SKM-1 (cell line): Measurements from ENCODE around the gene TNNC1.

Source experiments
- DNase-seq: peaks from one replicate; lab custom pipeline; 2025; ENCODE audit not compliant: unreplicated experiment; lab: John Stamatoyannopoulos, UW

TNNC1 gene

DNA sequence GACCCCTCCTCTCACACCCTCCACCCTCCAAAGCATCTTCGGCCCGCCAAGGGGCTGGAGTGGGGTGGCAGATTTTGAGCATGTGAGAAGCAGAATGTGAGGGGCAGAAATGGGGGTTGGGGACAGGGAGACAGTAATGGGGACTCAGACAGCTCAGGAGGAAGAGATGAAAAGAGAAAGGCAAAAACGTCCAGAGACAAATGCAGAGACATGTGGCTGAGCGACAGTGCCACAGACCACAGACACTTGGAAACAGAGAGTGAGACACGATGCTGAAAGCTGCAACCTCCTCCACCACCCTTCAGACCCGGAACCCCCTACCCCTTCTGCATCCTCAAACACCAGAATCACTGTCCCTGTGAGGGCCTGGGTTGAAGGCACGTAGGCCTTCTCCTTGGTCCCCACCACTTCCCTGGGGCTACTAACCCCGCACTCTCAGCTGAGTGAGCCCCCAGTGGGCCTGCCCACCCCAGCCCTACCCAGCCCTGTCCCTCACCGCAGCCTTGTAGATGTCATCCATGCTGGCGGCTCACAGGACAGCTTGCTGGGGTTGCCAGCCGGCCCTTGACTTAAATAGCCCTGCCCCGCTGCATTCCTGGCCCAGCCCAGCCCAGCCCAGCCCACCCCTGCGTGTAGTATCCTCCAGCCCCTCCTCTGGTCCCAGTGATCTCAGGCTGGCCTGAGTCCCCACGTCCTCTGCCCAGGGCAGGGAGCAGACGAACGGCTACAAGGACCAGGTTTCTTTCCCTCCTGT is at the start of gene TNNC1:
TSS of gene TNNC1 (minus strand) at position 546 of the 754 bp plus-strand sequence. CDS start at position 520, 26 bp downstream.
- DNase-seq, result no peak

DNA sequence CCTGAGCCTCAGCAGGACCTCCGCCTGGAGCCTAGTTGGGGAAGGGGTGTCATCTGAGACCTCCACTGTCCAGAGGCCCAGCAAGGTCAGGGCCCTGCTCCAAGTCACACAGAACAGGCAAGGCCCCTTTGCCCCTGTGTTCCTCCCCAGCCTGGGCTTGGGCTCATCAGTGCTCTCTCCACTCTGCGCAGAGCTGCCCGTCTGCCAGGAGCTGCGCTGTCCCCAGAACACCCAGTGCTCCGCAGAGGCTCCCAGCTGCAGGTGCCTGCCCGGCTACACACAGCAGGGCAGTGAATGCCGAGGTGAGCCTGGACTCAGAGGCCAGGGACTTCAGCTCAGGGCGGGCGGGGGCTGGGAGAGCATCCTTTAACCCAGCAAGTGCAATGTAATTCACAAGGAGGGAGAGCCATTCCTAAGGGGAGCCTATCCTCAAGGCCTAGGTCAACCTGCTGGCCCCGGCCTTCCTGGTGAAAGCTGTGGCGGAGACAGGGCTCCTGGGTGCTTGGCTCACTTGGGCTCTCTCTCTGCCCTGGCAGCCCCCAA is 49.0 kb upstream of the TNNC1 start:
- no peak for DNase-seq

DNA sequence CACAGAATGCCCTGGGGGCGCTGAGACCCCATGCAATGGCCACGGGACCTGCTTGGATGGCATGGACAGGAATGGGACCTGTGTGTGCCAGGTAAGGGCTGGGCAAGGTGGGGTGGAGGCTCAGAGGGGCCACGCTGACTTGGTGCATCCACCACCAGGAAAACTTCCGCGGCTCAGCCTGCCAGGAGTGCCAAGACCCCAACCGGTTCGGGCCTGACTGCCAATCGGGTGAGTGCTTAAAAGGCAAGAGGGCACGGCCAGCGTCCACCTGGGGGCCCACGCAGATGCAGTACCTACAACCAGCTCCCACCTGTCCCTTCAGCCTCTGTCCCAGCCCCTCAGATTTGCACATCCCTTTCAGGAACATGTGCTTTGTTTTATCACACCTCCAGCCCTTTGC is 48.2 kb upstream of the TNNC1 start:
- no peak for DNase-seq

DNA sequence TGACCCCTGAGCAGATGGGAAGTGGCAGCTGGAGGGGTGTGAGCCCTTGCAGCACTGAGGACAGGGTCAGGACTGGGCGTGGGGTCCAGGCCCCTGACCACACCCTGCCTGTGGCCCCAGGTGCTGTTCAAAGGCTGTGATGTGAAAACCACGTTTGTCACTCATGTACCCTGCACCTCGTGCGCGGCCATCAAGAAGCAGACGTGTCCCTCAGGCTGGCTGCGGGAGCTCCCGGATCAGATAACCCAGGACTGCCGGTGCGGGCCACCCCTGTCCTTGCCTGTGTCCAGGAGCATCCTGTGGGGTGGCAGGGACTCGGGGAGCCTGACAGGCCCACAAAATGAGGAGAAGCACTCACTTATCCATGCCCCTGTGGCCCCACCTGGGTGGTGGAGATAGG is 47.2 kb upstream of the TNNC1 start:
- no peak for DNase-seq

DNA sequence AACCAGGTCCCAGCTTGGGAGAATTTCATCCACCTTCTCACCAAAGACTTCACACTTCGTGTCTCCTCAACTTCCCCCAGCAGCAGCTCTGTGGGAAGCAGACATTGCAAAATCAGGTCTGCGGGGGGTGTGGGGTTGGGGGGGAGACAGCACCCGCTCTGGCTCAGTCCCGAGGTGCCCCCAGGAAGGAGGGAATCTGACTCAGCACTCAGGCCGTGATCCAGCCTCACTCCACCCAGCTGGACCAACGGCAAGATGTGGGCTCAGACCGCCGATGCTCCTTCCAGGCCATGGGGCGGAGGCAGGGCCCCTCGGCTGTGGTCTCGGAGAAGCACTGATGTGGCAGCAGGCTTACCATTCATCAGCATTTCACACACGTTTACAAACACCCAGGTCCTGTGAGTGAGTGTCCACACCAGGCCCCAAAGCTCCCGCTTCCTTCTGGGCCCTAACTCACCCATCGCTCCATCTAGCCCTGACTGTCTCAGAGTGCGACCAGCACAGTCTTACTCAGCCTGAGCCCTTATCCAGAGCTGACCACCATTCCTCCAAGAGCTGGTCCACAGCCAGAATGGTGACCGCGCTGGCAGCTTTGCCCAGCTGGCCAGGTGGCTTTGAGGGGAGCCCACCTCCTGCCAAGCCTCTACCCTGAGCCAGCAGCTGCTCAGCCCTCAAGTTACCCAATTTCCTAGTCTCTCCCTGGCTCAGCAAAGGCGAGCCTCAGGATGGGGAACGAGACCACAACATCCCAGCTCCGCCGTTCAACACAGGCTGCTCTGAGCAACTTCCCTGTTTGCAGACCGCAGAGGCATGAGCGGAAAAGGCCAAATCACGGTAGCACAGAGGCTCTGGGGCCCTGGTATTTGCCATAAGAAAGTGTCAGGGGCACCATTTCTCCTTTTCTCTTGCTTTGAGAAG is 44.6 kb upstream of the TNNC1 start:
- peak; percentile 94 for DNase-seq

DNA sequence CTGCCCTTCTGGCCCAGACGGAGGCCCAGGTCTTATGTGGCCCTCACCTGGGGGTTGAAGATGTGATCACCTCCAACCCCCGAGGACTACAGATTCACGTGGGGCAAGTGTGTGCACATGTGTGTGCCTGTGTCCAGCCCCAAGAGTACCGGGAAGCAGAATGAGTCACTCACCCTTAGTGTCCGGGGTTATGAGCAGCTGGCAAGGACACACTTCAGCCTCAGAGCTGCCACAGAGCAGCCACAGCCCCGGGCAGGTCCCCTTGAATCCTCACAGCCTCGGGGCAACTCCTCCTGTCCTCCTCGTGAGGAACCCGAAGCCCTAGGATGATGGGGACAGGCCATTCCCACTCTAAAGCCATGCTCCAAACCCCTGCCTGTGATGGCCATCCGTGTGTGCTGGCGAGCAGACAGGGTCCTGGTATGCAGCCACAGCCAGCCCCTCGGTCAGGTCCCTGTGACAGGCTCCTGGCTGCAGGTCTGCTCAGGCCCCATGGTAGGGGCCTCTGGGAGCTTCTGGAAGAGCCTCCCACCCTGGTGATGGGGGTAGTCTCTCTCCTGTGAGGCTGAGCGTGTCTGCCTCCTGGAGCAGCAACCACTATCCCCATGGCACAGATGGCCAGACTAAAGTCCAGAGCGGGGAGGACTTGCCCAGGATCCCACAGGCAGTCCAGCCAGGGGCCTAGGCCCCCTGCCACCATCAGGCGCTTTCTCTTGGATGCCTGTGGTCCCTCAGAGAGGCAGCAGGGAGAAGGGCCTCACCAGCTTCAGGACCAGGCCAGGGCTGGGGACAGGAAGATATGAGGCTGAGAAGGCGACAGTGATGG is 42.1 kb upstream of the TNNC1 start:
- DNase-seq, result no peak

DNA sequence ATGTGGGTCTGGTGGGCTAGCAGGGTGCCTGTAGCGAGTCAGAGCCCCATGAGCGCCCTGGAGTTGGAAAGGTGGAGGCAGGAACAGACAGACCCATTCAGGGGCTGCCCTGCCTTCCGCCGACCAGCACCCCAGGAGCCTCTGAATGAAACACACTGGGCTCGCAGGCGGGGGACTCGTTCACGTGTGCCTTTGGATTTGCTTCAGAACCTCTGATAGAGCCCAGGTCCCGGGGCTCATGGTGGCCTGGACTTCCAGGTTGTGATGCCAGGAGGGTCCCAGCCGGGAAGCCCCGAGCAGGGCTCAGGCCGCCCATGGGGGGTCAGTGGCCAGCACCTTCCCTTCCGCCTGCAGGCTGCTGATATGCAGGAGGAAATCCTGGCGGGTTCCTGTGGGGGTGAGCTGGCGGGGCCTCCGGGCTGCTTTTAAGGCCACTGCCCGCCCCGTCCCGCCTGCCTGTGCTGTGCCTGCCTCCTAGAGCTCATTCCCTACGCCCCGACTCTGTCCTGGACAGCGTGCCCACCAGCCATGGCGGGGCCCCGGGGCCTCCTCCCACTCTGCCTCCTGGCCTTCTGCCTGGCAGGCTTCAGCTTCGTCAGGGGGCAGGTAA is 41.1 kb upstream of the TNNC1 start, which contains the start of gene STAB1:
TSS of gene STAB1 (plus strand) at position 453 of the 610 bp plus-strand sequence. CDS start at position 529, 76 bp downstream.
- no peak for DNase-seq

DNA sequence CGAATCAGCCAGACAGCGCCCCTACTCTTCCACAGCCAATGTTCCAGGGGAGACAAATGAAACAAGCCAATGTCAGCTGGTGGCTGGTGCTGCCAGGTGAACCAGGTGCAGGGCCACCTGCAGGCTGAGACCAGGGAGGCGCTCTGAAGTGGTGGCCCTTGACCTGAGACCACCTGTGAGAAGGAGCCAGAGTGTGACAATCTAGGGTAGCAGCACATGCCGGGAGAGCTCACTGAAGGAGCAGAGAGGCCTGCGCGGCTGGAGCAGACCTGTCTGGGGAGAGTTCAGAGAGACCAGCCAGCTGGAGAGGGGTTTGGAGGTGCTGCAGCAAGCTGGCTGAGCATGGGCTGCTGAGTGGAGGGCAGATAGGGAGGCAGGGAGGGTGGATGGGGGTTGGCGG is 40.6 kb upstream of the TNNC1 start:
- DNase-seq, result no peak

DNA sequence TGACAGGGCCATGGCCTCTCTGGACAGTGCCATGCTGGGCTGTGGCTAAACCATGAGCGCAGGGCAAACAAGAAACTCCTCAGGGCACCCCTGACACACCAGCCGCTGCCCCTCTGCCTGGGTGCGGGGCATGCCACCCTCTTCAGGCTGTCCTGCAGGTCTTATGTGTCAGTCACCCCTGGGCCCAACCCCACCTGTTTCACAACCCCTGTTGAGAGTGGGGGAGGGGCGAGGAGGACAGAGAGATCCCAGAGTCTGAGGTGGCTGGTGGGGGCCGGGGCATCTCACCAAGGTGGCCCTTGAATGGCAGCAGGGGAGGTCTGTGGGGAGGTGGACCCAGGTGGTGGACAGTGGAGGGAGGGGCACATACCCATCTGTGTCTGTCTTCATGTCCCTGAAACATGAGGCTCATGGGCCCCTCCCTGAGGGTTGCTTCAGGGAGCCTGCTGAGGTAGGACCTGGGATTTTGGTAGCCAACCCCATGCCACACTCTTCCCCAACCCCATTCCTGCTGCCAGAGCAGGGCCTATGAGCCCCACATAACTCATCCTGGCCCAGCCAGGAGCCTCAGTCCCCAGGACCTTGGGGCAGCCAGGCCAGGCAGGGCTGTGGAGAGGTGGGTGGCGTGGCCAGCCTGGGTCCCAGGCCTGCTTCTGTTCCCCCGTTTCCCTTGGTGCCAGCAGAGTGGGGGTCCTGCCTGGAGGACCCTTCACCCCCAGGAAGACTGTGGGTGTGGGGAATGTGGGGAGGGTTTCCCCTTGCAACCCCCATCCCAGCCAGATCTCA is 39.6 kb upstream of the TNNC1 start:
- DNase-seq, result no peak

DNA sequence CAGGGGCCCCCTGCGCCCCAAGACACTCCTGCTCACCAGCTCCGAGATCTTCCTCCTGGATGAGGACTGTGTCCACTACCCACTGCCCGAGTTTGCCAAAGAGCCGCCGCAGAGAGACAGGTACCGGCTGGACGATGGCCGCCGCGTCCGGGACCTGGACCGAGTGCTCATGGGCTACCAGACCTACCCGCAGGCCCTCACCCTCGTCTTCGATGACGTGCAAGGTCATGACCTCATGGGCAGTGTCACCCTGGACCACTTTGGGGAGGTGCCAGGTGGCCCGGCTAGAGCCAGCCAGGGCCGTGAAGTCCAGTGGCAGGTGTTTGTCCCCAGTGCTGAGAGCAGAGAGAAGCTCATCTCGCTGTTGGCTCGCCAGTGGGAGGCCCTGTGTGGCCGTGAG is 38.2 kb upstream of the TNNC1 start:
- DNase-seq, result no peak

DNA sequence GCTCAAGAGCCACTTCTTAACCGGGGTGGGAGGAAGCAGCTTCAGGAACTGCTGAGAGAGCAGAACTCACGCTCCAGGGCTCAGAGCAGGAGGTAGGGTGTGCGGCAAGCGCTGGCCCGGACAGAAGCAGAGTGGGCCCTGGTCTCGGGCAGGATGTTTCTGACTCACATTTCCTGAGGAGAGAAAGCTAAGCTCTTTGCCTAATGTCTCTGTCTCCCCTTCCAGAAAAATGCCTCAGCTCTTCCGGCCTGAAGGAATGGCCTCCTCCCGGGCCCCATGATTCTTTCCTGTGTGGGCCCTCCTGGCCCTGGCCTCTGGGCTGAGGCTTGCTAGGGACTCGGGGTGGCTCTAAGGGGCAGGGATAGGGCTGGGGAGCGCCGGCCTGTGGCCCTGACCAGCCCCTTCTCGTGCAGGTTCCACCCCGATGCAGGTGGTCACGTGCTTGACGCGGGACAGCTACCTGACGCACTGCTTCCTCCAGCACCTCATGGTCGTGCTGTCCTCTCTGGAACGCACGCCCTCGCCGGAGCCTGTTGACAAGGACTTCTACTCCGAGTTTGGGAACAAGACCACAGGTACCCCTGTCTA is 37.2 kb upstream of the TNNC1 start:
- DNase-seq, result no peak

DNA sequence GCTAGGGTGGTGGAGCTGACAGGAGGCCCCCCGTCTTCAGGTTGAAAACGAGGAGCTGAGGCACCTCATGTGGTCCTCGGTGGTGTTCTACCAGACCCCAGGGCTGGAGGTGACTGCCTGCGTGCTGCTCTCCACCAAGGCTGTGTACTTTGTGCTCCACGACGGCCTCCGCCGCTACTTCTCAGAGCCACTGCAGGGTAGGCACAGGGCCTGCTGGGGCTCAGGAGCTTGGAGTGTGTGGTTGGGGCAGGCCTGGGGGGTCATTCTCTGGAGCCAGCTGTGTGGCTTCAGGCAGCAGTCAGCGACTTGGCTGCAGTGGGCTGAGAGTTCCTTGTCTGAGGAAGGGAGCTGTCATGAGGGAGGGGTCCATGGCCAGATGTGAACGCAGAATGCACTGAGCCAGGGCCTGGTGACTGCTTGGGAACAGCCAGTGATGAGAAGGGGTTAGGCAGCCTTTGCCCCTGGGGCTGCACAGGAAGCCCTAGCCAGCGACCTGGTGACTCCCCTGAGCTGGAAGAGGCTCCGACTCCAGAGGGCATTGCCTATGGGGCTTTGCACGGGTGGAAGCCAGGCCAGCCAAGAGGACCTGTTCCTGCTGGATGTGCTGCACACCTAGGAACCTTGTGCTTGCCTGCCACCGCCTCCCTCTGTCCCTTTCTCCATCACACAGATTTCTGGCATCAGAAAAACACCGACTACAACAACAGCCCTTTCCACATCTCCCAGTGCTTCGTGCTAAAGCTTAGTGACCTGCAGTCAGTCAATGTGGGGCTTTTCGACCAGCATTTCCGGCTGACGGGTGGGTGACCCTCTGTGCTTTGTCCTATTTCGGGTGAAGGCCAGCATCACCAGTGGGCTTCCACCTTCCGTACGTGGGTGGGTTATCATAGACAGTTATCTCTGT is 36.4 kb upstream of the TNNC1 start:
- DNase-seq, result no peak

DNA sequence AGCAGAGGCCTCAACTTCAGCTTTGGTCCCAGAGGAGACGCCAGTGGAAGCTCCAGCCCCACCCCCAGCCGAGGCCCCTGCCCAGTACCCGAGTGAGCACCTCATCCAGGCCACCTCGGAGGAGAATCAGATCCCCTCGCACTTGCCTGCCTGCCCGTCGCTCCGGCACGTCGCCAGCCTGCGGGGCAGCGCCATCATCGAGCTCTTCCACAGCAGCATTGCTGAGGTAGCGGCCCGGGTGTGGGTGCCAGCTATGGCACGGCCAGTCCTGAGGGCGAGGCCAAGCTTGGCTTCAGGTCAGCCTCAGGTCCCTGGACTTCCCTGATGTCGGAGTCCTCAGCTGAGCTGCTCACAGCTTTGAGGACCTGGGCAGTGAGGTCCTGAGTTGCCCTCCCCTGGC is 35.6 kb upstream of the TNNC1 start:
- no peak for DNase-seq

DNA sequence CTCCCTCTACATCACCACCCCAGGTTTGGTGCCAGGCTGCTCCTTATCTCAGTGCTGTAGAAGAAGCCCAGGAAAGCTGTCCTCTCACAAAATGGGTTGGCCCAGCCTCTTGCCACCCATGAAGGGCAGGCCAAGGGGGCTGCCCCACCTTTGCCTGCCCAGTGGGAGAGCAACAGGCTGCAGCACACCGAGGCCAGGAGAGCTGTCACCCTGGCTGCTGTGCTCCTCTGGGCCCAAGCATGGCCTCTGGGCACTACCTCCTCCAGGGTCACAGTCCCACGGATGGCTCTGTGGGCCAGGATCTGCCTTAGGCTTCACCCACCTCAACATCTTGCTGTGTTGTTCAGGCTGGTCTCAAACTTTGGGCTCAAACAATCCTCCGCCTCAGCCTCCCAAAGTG is 34.9 kb upstream of the TNNC1 start:
- DNase-seq, result no peak

DNA sequence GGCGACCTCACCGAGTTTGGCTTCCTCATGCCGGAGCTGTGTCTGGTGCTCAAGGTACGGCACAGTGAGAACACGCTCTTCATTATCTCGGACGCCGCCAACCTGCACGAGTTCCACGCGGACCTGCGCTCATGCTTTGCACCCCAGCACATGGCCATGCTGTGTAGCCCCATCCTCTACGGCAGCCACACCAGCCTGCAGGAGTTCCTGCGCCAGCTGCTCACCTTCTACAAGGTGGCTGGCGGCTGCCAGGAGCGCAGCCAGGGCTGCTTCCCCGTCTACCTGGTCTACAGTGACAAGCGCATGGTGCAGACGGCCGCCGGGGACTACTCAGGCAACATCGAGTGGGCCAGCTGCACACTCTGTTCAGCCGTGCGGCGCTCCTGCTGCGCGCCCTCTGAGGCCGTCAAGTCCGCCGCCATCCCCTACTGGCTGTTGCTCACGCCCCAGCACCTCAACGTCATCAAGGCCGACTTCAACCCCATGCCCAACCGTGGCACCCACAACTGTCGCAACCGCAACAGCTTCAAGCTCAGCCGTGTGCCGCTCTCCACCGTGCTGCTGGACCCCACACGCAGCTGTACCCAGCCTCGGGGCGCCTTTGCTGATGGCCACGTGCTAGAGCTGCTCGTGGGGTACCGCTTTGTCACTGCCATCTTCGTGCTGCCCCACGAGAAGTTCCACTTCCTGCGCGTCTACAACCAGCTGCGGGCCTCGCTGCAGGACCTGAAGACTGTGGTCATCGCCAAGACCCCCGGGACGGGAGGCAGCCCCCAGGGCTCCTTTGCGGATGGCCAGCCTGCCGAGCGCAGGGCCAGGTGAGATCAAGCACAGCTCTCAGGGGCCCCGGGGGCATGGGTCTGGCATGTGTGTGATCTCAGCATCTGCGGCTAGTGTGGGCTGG is 34.2 kb upstream of the TNNC1 start:
- DNase-seq, result no peak

DNA sequence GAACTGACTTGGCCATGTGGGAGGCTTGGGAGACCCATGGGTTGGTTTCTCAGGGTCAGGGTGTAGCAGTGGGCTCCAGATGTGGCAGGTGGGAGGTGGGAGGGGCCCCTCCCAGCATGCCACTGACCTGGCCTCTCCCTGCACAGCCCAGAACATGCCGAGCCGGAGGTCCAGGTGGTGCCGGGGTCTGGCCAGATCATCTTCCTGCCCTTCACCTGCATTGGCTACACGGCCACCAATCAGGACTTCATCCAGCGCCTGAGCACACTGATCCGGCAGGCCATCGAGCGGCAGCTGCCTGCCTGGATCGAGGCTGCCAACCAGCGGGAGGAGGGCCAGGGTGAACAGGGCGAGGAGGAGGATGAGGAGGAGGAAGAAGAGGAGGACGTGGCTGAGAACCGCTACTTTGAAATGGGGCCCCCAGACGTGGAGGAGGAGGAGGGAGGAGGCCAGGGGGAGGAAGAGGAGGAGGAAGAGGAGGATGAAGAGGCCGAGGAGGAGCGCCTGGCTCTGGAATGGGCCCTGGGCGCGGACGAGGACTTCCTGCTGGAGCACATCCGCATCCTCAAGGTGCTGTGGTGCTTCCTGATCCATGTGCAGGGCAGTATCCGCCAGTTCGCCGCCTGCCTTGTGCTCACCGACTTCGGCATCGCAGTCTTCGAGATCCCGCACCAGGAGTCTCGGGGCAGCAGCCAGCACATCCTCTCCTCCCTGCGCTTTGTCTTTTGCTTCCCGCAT is 33.4 kb upstream of the TNNC1 start:
- no peak for DNase-seq
